ENCODE measurements around the gene PPP1R16B.
"Not testable (repeated sequence)": the region's sequence is repeated elsewhere in the genome, so short reads cannot be mapped to it uniquely, and the experiment has no call there.

PPP1R16B gene

GRCh38 chr20:38939686-38940085, 134.2 kb downstream of the PPP1R16B start:
- DNase-seq: no peak

DNA sequence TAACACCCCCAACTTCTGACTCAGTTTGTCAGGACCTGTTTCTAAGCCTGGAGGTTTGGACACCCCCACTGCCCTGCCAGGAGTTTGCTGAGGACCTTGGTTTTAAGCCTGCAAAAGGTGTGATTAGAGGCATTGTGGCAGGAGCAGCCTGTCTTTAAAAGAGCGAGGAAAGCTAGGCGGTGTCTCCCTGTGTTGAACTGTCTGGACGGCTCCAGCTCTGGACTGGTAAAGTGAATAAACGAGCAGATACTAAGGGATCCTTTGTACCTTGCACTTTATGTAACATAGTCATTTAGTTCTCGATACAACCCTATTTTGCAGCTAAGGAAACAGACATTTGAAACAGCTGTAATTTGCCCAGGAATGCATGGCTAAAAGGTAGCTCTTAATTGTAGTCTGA, 135.1 kb downstream of the PPP1R16B start:
- DNase-seq: no peak

DNA sequence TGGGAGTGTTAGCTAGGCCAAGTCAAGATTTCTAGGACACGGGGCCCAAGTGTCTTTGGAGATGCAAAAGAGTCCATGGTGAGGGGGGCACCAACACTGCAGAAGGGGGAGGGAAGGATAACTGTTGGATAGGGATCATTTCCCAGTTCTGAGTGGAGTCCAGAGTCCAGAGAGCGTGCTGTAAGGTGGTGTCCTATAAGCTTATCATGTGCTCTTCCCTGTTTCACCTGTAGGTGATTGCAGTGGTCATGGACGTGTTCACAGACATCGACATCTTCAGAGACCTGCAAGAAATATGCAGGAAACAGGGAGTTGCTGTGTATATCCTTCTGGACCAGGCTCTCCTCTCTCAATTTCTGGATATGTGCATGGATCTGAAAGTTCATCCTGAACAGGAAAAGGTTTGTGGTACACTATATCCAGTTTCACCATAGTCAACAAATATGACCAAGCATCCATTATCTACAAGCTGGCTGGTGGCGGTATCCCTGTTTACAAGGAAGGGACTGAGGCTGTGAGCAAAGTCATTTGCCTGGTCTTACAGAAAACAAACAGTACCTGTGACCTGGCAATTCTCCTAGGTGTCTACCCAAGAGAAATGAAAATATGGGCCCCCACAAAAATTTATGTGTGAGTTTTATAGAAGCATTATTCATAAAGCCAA, 136.4 kb downstream of the PPP1R16B start:
- no peak for DNase-seq

GRCh38 chr20:38945012-38945411, 139.5 kb downstream of the PPP1R16B start:
- DNase-seq: no peak

DNA sequence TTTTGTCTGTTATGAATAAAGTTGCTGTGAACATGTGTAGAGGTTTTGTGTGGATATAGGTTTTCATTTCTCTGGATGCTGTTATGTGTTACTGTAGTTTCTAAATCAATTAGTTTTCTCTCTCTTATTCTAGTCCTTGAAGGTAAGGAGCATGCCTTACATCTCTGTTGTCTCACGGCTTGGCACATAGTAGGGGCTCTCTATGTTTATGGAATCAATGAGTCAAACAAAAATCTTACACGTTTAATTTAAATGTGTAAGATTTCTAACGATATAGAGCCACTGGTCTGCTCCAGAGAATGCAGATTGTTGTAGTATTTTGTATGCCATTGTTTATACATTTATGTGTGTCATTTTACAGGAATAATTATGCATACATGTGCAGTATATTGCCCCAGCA, 141.3 kb downstream of the PPP1R16B start:
- no peak for DNase-seq

GRCh38 chr20:38947931-38948362, 142.4 kb downstream of the PPP1R16B start:
- no peak for DNase-seq

DNA sequence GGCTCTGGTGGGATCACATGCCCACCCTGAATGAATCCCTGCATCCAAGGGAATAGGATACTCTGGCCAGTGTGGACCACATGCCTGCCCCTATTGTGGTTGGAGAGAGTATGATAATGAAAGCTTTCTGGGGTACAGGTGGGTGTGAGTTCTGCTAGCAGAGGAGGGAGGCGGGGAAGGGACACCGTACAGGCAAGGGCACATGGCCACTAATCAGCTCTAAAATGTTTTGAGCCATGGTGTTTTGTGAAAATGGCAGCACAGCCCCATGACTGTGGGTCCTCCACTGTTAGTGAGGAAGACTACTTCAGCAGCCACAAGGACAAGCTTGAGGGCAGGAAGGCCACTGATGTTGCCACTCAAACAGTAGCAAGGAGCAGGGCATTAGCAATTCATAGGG, 144.8 kb downstream of the PPP1R16B start:
- DNase-seq: no peak

- no peak for DNase-seq
These were observed 146.1 kb downstream of the PPP1R16B start for GRCh38 chr20:38951611-38952010.

DNA sequence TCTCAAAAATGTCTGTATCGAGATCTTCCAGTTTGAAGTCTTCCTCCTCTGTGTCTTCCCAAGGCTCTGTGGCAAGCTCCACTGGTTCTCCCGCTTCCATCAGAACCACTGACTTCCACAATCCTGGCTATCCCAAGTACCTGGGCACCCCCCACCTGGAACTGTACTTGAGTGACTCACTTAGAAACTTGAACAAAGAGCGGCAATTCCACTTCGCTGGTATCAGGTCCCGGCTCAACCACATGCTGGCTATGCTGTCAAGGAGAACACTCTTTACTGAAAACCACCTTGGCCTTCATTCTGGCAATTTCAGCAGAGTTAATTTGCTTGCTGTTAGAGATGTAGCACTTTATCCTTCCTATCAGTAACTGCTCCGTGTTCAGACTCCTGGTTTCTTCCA, 146.7 kb downstream of the PPP1R16B start:
- no peak for DNase-seq

DNA sequence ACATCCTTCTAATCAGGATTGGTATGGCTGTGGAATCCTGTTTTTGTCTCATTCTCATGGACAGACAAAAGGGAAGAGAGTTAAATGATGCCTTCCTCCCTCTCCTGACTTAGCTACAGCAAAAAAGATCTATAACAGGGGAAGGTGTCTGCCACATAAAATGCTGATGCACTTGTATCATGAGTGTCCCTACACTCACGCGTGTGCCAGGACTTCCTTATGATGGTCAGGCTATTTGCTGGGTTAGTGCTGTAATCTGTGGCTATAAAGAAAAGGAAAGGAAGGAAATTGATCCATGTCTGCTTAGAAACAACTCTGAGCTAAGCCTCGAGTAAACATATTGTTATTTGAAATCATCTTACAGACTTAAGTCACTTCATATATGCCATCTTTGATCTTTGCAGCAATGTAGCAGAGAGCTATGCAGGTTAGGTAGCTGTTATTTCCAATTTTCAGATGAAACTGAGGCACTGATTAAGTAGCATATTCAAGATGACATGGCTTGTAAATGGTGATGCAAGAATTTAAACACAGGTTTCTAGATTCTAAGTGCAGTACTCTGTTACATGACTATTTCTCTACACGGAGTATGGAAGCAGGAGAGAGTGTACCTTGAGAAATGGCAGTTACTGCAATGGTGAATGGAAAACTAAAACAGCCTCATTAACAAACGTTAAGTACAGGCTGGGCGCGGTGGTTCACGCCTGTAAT, 148.3 kb downstream of the PPP1R16B start:
- DNase-seq: no peak

GRCh38 chr20:38957235-38957876, 151.9 kb downstream of the PPP1R16B start:
- DNase-seq: no peak

GRCh38 chr20:38957915-38958485, 152.5 kb downstream of the PPP1R16B start:
- DNase-seq: no peak

- not testable (repeated sequence) for DNase-seq
These were observed 154.7 kb downstream of the PPP1R16B start for GRCh38 chr20:38960187-38960687.

DNA sequence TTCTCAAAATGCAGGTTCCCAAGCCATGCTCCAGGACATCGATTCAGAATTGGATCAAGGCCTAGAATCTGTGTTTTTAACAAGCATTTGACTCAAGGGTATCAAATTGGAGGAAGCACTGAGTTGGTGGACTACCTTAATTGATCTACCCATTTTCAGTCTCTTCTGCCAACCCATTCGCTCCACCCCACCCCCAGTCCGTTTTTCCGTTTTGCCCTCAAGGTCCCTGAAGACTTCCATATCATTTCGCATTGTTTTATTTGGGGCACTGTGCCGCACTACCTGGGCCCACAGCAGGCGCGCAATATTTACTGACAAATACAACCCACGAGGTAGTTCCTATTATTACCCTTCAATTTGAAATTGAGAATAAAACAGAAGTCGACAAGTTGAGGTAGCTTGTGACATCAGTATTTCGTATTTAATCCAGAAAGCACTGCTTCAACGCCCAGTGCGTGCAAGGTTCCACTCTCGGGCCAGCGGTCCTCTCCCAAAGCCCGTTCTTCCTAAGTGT, 156.1 kb downstream of the PPP1R16B start:
- no peak for DNase-seq

DNA sequence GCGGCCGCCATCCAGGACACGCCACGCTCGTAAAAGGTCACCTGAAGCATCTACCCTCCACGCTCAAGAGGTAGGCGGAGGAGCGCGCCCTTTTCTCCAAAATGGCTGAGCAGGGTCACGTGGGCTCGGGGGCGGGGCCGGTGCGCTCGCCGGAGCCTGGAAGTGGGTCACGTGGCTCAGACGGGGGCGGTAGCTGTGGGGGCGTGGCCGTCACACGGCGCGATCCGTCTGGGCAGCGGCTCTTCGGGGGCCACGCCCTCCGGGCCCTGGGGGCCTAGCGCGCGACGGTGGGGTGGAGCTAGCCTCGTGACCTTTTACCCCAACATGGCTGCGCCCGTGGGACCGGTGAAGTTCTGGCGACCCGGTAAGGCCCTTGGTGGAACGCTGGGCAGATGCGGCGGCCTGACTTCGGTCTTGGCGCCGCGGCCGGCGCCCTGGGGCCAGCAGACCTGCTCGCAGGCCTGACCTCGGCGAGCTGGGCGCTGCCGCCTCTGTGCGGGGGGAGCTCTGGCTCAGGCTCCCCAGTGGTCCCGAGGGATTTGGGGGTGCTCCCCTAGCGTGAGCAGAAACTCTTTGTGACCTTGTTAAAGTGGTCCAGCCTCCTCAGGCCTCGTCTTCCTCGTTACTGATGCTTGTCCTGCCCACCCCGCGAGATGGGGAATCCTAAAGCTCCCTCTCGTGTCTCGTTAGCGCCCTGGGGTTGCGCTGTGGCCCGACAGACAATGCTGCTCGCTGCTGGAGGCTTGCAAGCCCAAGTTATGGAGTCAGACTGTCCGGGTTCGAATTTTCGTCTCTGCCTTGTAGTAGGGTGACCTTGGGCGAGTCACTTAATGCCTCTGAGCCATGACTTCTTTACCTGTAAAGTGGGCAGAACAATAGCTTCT, 156.8 kb downstream of the PPP1R16B start, which contains the start of gene DHX35:
TSS of gene DHX35 (plus strand) at position 301 of the 884 bp plus-strand sequence. CDS start at position 325, 24 bp downstream.
- DNase-seq: peak; percentile 93

DNA sequence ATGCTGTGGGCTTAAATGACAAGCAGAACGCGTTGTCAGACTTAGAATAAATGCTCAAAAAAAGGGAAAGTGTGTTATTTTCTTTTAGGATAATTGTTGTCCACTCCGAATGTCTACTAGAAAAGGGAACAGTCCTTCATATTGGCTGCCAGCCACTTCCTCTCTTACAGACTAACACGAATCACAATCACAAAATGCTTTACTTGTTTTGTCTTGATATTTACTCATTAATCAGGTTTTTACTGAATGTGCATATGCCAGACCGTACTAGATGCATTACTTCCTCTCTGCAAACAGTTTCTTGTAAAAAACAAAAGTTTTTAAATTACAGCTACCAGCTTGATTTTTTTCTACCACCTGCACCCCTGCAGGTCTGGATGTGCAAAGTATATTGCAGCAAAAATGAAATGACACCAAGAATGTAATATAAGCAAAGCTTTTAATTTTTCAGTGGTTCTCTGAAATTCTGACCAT, 157.5 kb downstream of the PPP1R16B start:
- DNase-seq: no peak

DNA sequence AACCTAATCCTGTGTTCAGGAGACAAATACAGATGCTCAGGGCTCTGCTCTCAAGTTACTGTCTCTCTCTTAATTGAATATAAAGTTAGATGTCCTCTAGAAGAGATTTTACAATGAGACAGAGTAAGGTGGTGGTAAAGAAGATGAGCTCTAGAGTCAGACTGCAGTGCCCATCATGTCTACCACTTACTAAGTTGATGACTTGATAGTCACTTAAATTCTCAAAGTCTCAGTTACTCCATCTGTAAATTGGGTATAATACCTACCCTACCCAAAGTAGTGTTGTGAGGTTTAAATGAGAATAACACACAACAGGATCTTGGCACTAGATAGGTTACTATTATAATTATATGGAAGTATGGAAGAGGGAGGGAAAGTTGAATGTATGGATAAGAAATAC, 158.2 kb downstream of the PPP1R16B start:
- DNase-seq: no peak

GRCh38 chr20:38965264-38965663, 159.8 kb downstream of the PPP1R16B start:
- DNase-seq: no peak

- DNase-seq: no peak
These were observed 162.6 kb downstream of the PPP1R16B start for GRCh38 chr20:38968090-38968489.

DNA sequence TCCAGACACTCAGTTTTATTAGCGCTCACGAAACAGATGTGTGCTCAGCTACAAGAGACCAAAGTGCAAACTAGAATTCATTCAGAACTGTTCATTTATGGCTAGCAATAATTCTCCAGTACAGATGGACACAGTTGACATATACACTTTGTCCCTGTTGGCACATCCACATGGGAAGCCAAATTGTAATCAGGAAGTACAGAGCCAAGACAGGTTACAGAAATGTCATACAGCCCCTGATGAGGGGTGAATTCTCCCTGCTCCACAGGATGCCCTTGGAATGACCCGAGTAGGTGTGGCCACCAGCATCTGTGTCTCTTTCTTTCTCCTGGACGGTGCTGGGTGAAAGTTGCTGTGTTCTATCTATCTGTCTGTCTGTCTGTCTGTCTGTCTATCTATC, 164.2 kb downstream of the PPP1R16B start:
- no peak for DNase-seq

- DNase-seq: no peak
These were observed 164.8 kb downstream of the PPP1R16B start for GRCh38 chr20:38970302-38970701.
